Left lung (tissue), 10 donors: ENCODE results near the gene TMIE. TPM values are rescaled to one million over a fixed set of nuclear protein-coding genes. Genes with fewer than 3 reads are reported as not detected.

Source experiments
- ATAC-seq: fragments of 200-7000 bp; cut with Tn5 transposase; one replicate; pipeline ENCODE4 v1.9.1; 2020; ENCODE audit warnings: moderate library complexity
- DNase-seq, 4 donors: peaks; one replicate each; pipeline ENCODE4 v3.0.0-alpha.2; 2013 to 2020
- H3K27ac ChIP-seq, 2 donors: fragments of 200-600 bp; sonication (generic) in 1 of 2; one replicate each; pipeline versions ENCODE4 v1.5.0 to v1.8.0; 2020 to 2021
- H3K27me3 ChIP-seq, 2 donors: fragments of 200-600 bp; sonication (generic) in 1 of 2; one replicate each; pipeline versions ENCODE4 v1.5.0 to v1.8.0; 2020 to 2021
- H3K36me3 ChIP-seq, 2 donors: fragments of 200-600 bp; sonication (generic) in 1 of 2; one replicate each; pipeline versions ENCODE4 v1.5.0 to v1.8.0; 2020 to 2021
- H3K4me1 ChIP-seq, 2 donors: fragments of 200-600 bp; one replicate each; pipeline ENCODE4 v1.8.0; 2021
- H3K4me3 ChIP-seq, 2 donors: fragments of 200-600 bp; sonication (generic) in 1 of 2; one replicate each; pipeline versions ENCODE4 v1.5.0 to v1.8.0; 2020 to 2021; ENCODE audit warnings: mild to moderate bottlenecking in 1 of 2
- H3K9me3 ChIP-seq, 2 donors: fragments of 200-600 bp; sonication (generic) in 1 of 2; one replicate each; pipeline versions ENCODE4 v1.5.0 to v1.8.0; 2020 to 2021
- intact Hi-C, 2 donors: fragments of 100-400 bp; cut with DNase I; formaldehyde crosslinking; loops; one replicate each; pipeline versions ENCODE4 v1.11.2 to v1.14.2; 2022
- polyA plus RNA-seq, 6 donors: library from polyadenylated mRNA; unstranded; fragments of 120-200 nt; gene quantifications; one replicate each; pipeline ENCODE4 v1.2.1, GENCODE V29; 2013; ENCODE audit not compliant: insufficient read length in 6 of 6
- total RNA-seq, 2 donors: library from RNA; stranded (reverse); fragmentation: NEBNext Ultra II Directional; extraction: Animal tissue kit (Norgen Biotek cat#: 25700); gene quantifications; one replicate each; pipeline ENCODE4 v1.2.1, GENCODE V29; 2021
- TF ChIP-seq, protein P1 (sequence below), 2 donors: fragments of 200-600 bp; sonication (generic) in 1 of 2; IDR thresholded peaks; one replicate each; pipeline versions ENCODE4 v1.5.0 to v1.8.0; 2021; ENCODE audit warnings: antibody characterized with exemption in 2 of 2
- donor health status: DM: no; HTN: yes; CAD: no.
- donor health status: DM: no; HTN: no; CAD: no.

TMIE gene
- total and polyA plus RNA-seq, 8 donors, result 0.23 to 0.82 (median 0.48) TPM; not detected in 1

DNA sequence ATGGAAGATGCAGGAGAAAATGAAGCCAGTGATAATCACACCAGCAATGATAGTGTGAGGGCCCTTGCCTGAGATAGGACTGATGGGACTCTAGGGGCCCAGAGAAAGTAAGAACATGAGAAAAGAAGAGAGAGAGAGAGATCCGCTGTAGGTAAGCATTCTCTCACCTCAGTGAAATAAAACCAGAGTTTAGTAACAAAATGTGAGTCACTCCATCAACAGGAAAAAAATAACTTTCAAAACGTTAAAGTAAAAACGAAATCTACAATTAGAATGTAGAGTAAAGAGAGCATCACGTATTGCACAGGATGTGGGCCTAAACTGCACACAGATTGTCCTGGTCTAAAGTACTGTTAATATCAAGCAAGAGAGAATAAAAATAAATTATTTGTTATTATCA is 23.2 kb downstream of the TMIE start:
- no peak overlapping the region for H3K27ac ChIP-seq
- no peak overlapping the region for H3K4me3 ChIP-seq
- ATAC-seq (no peak), DNase-seq (no peak)
- H3K4me1 ChIP-seq, result no peaks in the 10 kb centered on the region
- TF ChIP-seq, protein P1, sequence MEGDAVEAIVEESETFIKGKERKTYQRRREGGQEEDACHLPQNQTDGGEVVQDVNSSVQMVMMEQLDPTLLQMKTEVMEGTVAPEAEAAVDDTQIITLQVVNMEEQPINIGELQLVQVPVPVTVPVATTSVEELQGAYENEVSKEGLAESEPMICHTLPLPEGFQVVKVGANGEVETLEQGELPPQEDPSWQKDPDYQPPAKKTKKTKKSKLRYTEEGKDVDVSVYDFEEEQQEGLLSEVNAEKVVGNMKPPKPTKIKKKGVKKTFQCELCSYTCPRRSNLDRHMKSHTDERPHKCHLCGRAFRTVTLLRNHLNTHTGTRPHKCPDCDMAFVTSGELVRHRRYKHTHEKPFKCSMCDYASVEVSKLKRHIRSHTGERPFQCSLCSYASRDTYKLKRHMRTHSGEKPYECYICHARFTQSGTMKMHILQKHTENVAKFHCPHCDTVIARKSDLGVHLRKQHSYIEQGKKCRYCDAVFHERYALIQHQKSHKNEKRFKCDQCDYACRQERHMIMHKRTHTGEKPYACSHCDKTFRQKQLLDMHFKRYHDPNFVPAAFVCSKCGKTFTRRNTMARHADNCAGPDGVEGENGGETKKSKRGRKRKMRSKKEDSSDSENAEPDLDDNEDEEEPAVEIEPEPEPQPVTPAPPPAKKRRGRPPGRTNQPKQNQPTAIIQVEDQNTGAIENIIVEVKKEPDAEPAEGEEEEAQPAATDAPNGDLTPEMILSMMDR (IDR thresholded peaks at IDR 0.05), result no peak
- no peaks in the 10 kb centered on the region for H3K36me3 ChIP-seq
- peaks cover 0 to 7% of the 10 kb centered on the region in 2 donors for H3K27me3 ChIP-seq
- H3K9me3 ChIP-seq, result no peaks in the 10 kb centered on the region
- intact Hi-C loops, result no loop called here

DNA sequence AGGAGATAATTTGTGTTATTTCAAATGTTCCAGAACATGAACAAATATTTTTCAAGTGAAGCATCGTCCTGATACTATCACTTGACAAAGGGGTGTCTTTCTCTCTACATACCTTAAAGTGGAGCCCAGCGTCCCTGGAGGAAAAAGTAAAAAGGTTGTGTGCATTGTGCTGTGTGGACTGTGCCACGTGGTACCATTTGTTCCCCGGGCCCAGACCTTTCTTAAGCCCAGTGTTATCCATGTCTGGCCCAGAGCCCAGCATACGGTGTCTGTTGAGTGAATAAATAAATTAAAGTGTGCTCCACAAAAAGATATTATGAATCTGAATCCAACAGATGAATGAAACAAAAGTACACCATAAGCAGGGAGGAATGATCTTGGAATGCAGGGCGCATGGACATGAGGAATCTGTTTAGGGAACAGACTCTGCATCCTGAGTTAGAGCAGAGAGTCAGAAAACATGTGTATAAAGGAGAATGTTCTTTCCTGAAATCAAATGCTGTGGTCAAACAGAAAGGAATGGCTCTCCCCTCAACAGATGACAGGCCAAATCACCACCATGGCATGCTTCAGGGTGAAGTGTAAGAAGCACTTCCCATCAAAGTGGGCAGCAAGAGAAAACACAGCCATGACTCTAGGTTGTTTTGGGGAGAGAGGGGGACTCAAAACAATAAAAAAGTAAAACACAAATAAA is 24.6 kb downstream of the TMIE start:
- no peaks in the 10 kb centered on the region for H3K9me3 ChIP-seq

DNA sequence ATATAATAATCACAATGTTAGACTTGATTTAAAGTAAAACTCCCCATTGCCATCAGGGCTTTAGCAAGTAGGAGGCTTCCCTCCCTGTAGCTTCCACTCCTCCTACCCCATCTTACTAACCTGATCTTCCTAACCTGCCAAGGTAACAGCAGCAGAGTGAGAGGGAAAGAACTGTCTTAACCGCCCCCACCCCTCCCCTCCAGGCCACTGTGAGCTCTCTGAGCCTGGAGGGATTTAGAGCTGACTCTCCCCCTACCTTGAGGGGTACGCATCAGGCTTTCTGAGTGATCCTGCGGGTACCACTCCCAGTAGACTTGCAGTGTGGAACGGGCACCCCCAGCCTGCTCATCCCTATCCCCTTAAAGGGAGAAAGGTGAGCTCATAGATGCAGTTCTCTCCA is 27.8 kb downstream of the TMIE start:
- no peaks in the 10 kb centered on the region for H3K9me3 ChIP-seq
- H3K4me3 ChIP-seq, result no peak overlapping the region
- no peaks in the 10 kb centered on the region for H3K36me3 ChIP-seq
- H3K27ac ChIP-seq, result no peak overlapping the region
- no peaks in the 10 kb centered on the region for H3K4me1 ChIP-seq
- no peak for DNase-seq
- H3K27me3 ChIP-seq, result peaks cover 0 to 5% of the 10 kb centered on the region in 2 donors
- intact Hi-C loops, result no loop called here
- ATAC-seq, result no peak
- TF ChIP-seq, protein P1 (IDR thresholded peaks at IDR 0.05), result no peak

More for the DNA sequence above, 24.6 kb downstream of the TMIE start:
- no peaks in the 10 kb centered on the region for H3K36me3 ChIP-seq
- intact Hi-C loops, result no loop called here
- no peak for DNase-seq
- H3K4me1 ChIP-seq, result no peaks in the 10 kb centered on the region
- no peak overlapping the region for H3K4me3 ChIP-seq
- H3K27ac ChIP-seq, result no peak overlapping the region
- TF ChIP-seq, protein P1 (IDR thresholded peaks at IDR 0.05), result no peak
- no peak for ATAC-seq
- peaks cover 0 to 5% of the 10 kb centered on the region in 2 donors for H3K27me3 ChIP-seq

DNA sequence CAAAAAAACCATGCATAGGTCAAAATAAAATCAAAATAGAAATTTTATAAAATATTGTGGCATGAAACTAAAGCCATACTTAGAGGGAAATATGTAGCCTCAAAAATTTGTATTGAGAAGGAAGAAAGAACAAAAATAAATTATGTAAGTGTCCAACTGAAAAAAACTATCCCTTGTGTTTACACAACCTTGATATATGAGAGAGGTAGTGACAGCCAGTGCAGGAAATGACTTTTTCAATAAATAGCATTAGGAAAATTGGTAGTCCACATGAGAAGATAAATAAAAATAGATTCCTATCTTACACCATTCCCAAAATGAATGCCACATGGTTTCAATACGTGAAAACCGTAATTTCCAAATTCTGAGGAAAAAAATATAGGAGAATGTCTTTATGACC is 29.6 kb downstream of the TMIE start:
- TF ChIP-seq, protein P1 (IDR thresholded peaks at IDR 0.05), result no peak
- ATAC-seq (no peak), DNase-seq (no peak)
- Histone ChIP-seq H3K4me1 (no peaks in the 10 kb centered on the region), H3K27me3 (peaks cover 0 to 5% of the 10 kb centered on the region in 2 donors), H3K36me3 (no peaks in the 10 kb centered on the region), H3K4me3 (no peak overlapping the region), H3K27ac (no peak overlapping the region), H3K9me3 (no peaks in the 10 kb centered on the region)
- intact Hi-C loops, result no loop called here

DNA sequence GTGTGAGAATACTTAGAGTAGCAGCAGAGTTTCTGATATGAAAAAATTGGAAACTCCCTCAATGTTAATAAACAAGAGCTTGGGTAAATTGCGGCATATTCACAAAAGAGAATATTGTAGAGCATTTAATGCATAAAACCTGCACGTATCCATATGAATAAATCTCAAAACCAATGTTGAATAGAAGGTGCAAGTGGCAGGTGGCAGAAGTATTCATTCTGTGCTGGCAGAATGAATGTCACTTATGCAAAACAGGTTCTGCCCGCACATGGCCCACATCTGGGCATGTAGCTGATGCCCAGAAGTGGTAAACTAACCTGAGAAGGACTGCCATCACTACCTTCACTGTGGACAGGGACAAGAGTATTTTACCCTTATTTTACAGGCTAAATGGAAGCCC is 30.6 kb downstream of the TMIE start:
- no peak overlapping the region for H3K27ac ChIP-seq
- ATAC-seq, result no peak
- no peak overlapping the region for H3K4me3 ChIP-seq
- TF ChIP-seq, protein P1 (IDR thresholded peaks at IDR 0.05), result no peak
- DNase-seq, result no peak
- H3K27me3 ChIP-seq, result peaks cover 0 to 5% of the 10 kb centered on the region in 2 donors
- H3K36me3 ChIP-seq, result no peaks in the 10 kb centered on the region
- no peaks in the 10 kb centered on the region for H3K4me1 ChIP-seq
- H3K9me3 ChIP-seq, result no peaks in the 10 kb centered on the region
- intact Hi-C loops, result no loop called here
